ENCODE results near the gene SFMBT1. TPM values are rescaled to one million over a fixed set of nuclear protein-coding genes. Genes with fewer than 3 reads are reported as not detected.

Gene SFMBT1
- total and polyA plus RNA-seq, 9 of the 15 experiments (the other 6 are each of a cell fraction or from before 2014, with no cell fraction given) = 0.76 to 6.6 (median 3.6) TPM

DNA sequence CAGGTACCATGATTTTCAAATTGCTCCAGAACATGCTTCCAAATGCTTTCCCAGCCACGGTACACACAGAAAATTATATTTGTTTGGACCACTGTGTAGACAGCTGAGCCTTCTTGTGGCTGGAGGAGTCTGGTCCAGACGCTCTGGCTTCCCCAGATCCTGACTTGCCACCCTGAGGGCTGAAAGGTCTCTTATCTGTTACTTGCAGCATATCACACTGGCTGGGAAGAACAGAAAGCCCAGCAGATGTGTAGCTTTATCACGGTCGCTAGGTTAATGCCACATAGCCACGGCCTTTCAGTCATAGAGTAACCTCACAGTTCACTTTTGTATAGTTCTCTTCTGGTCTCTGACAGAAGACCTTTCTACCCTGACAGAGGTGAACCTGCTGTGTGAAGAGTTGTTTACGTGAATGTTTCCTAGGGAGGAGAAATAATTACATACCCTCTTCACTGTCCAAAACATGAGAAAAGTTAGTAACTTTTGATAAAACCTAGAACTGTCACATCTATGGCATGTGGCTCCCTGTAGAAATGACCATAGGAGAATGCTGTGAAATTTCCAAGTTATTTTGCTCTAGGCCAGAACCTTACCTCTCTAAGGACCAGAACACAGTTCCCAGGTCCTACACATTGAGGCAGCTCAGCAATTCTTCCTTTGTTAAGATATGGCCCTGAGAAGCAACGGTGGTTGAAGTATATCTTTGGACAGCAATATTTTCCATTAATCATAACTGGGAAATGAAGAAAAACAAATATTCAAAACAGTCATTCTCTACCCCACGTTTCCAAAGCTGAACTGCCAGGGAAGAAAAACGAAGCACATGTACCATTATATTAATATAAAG lies 132.8 kb downstream of the SFMBT1 start (continued):
- TF ChIP-seq, protein P1, sequence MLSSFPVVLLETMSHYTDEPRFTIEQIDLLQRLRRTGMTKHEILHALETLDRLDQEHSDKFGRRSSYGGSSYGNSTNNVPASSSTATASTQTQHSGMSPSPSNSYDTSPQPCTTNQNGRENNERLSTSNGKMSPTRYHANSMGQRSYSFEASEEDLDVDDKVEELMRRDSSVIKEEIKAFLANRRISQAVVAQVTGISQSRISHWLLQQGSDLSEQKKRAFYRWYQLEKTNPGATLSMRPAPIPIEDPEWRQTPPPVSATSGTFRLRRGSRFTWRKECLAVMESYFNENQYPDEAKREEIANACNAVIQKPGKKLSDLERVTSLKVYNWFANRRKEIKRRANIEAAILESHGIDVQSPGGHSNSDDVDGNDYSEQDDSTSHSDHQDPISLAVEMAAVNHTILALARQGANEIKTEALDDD (IDR thresholded peaks at IDR 0.05) = peak; percentile 56; the same call in 1 of the 2 replicates
- peak; percentile 38; the same call in 1 of the 2 replicates for TF ChIP-seq MXI1 (IDR thresholded peaks at IDR 0.05; ENCODE audit: low read depth, low read length)
- TF ChIP-seq, protein P2, sequence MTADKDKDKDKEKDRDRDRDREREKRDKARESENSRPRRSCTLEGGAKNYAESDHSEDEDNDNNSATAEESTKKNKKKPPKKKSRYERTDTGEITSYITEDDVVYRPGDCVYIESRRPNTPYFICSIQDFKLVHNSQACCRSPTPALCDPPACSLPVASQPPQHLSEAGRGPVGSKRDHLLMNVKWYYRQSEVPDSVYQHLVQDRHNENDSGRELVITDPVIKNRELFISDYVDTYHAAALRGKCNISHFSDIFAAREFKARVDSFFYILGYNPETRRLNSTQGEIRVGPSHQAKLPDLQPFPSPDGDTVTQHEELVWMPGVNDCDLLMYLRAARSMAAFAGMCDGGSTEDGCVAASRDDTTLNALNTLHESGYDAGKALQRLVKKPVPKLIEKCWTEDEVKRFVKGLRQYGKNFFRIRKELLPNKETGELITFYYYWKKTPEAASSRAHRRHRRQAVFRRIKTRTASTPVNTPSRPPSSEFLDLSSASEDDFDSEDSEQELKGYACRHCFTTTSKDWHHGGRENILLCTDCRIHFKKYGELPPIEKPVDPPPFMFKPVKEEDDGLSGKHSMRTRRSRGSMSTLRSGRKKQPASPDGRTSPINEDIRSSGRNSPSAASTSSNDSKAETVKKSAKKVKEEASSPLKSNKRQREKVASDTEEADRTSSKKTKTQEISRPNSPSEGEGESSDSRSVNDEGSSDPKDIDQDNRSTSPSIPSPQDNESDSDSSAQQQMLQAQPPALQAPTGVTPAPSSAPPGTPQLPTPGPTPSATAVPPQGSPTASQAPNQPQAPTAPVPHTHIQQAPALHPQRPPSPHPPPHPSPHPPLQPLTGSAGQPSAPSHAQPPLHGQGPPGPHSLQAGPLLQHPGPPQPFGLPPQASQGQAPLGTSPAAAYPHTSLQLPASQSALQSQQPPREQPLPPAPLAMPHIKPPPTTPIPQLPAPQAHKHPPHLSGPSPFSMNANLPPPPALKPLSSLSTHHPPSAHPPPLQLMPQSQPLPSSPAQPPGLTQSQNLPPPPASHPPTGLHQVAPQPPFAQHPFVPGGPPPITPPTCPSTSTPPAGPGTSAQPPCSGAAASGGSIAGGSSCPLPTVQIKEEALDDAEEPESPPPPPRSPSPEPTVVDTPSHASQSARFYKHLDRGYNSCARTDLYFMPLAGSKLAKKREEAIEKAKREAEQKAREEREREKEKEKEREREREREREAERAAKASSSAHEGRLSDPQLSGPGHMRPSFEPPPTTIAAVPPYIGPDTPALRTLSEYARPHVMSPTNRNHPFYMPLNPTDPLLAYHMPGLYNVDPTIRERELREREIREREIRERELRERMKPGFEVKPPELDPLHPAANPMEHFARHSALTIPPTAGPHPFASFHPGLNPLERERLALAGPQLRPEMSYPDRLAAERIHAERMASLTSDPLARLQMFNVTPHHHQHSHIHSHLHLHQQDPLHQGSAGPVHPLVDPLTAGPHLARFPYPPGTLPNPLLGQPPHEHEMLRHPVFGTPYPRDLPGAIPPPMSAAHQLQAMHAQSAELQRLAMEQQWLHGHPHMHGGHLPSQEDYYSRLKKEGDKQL (CRISPR knock-in tag; IDR thresholded peaks at IDR 0.05; ENCODE audit: borderline replicate concordance) = no peak
- TF ChIP-seq, protein P3, sequence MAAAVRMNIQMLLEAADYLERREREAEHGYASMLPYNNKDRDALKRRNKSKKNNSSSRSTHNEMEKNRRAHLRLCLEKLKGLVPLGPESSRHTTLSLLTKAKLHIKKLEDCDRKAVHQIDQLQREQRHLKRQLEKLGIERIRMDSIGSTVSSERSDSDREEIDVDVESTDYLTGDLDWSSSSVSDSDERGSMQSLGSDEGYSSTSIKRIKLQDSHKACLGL (CRISPR knock-in tag; IDR thresholded peaks at IDR 0.05; ENCODE audit: borderline replicate concordance, poor library complexity, severe bottlenecking) = no peak
- TF ChIP-seq, protein P4, sequence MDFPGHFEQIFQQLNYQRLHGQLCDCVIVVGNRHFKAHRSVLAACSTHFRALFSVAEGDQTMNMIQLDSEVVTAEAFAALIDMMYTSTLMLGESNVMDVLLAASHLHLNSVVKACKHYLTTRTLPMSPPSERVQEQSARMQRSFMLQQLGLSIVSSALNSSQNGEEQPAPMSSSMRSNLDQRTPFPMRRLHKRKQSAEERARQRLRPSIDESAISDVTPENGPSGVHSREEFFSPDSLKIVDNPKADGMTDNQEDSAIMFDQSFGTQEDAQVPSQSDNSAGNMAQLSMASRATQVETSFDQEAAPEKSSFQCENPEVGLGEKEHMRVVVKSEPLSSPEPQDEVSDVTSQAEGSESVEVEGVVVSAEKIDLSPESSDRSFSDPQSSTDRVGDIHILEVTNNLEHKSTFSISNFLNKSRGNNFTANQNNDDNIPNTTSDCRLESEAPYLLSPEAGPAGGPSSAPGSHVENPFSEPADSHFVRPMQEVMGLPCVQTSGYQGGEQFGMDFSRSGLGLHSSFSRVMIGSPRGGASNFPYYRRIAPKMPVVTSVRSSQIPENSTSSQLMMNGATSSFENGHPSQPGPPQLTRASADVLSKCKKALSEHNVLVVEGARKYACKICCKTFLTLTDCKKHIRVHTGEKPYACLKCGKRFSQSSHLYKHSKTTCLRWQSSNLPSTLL (IDR thresholded peaks at IDR 0.05) = no peak
- TF ChIP-seq NFIC (IDR thresholded peaks at IDR 0.05) = peak; percentile 88
- TF ChIP-seq CEBPB (tag; IDR thresholded peaks at IDR 0.05) = no peak
- no peak for TF ChIP-seq EGR1 (conservative IDR thresholded peaks at IDR 0.05)
- peak; percentile 97 for TF ChIP-seq SMAD4 (CRISPR knock-in tag; conservative IDR thresholded peaks at IDR 0.05)
- TF ChIP-seq SRSF7 (optimal IDR thresholded peaks at IDR 0.05; ENCODE audit: low read depth, low read length) = no peak
- TF ChIP-seq, protein P5, sequence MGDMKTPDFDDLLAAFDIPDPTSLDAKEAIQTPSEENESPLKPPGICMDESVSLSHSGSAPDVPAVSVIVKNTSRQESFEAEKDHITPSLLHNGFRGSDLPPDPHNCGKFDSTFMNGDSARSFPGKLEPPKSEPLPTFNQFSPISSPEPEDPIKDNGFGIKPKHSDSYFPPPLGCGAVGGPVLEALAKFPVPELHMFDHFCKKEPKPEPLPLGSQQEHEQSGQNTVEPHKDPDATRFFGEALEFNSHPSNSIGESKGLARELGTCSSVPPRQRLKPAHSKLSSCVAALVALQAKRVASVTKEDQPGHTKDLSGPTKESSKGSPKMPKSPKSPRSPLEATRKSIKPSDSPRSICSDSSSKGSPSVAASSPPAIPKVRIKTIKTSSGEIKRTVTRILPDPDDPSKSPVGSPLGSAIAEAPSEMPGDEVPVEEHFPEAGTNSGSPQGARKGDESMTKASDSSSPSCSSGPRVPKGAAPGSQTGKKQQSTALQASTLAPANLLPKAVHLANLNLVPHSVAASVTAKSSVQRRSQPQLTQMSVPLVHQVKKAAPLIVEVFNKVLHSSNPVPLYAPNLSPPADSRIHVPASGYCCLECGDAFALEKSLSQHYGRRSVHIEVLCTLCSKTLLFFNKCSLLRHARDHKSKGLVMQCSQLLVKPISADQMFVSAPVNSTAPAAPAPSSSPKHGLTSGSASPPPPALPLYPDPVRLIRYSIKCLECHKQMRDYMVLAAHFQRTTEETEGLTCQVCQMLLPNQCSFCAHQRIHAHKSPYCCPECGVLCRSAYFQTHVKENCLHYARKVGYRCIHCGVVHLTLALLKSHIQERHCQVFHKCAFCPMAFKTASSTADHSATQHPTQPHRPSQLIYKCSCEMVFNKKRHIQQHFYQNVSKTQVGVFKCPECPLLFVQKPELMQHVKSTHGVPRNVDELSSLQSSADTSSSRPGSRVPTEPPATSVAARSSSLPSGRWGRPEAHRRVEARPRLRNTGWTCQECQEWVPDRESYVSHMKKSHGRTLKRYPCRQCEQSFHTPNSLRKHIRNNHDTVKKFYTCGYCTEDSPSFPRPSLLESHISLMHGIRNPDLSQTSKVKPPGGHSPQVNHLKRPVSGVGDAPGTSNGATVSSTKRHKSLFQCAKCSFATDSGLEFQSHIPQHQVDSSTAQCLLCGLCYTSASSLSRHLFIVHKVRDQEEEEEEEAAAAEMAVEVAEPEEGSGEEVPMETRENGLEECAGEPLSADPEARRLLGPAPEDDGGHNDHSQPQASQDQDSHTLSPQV (IDR thresholded peaks at IDR 0.05) = 0 out of 2 replicates have a peak, but pooled peaks have one; percentile 16
- peak; percentile 96 for TF ChIP-seq CBFA2T2 (conservative IDR thresholded peaks at IDR 0.05)
- peak; percentile 33; the same call in 1 of the 2 replicates for TF ChIP-seq MBD2 (IDR thresholded peaks at IDR 0.05; ENCODE audit: borderline replicate concordance, low read depth)

Measured in K562 (cell line).